HepG2 (cell line): Measurements from ENCODE around the gene SPRYD3. TPM values are rescaled to one million over a fixed set of nuclear protein-coding genes. Genes with fewer than 3 reads are reported as not detected.
A peak's percentile ranks its signal among the peaks of the same experiment; 100 is the strongest.

Experiments used
- DPF2 ChIP-seq: sonication (generic); formaldehyde crosslinking; IDR thresholded peaks from 2 replicates; pipeline ENCODE4 v1.4.0; 2020; ENCODE audit warnings: mild to moderate bottlenecking, low read depth, missing genetic modification reagents, borderline replicate concordance
- GABPA ChIP-seq, 2 experiments: IDR thresholded peaks; 2 replicates each; pipeline ENCODE4 v1.6.1; 2011 to 2016; ENCODE audit warnings: low read depth in 2 of 2, low read length in 1 of 2, missing biosample characterization in 1 of 2, missing genetic modification characterization in 1 of 2
- HIVEP1 ChIP-seq: sonication (generic); formaldehyde crosslinking; IDR thresholded peaks from 2 replicates; pipeline ENCODE4 v1.4.0; 2020; ENCODE audit warnings: mild to moderate bottlenecking, missing genetic modification reagents
- HNF4A ChIP-seq: sonication (generic); formaldehyde crosslinking; IDR thresholded peaks from 2 replicates; pipeline ENCODE4 v1.4.0; 2020; ENCODE audit warnings: missing genetic modification reagents
- HOXA5 ChIP-seq: sonication (generic); formaldehyde crosslinking; IDR thresholded peaks from 2 replicates; pipeline ENCODE4 v1.4.0; 2020; ENCODE audit warnings: missing genetic modification reagents
- MEF2D ChIP-seq: sonication (generic); formaldehyde crosslinking; IDR thresholded peaks from 2 replicates; pipeline ENCODE4 v1.5.1; 2020; ENCODE audit warnings: mild to moderate bottlenecking, missing genetic modification reagents
- RBAK ChIP-seq: sonication (generic); formaldehyde crosslinking; IDR thresholded peaks from 2 replicates; pipeline ENCODE4 v1.5.1; 2020; ENCODE audit warnings: mild to moderate bottlenecking, missing genetic modification reagents
- RCOR2 ChIP-seq: IDR thresholded peaks from 2 replicates; pipeline ENCODE4 v1.6.1; 2016; ENCODE audit warnings: missing biosample characterization, missing genetic modification reagents
- TARDBP ChIP-seq: sonication (generic); formaldehyde crosslinking; IDR thresholded peaks from 2 replicates; pipeline ENCODE4 v1.8.0; 2022; ENCODE audit warnings: mild to moderate bottlenecking, missing genetic modification reagents
- ZNF232 ChIP-seq: sonication (generic); formaldehyde crosslinking; IDR thresholded peaks from 2 replicates; pipeline ENCODE4 v1.4.0; 2020; ENCODE audit warnings: missing genetic modification reagents, borderline replicate concordance
- ZNF331 ChIP-seq: sonication (generic); formaldehyde crosslinking; IDR thresholded peaks from 2 replicates; pipeline ENCODE4 v1.4.0; 2020; ENCODE audit warnings: missing genetic modification reagents
- ZNF547 ChIP-seq: sonication (generic); formaldehyde crosslinking; IDR thresholded peaks from 2 replicates; pipeline ENCODE4 v1.5.1; 2020; ENCODE audit warnings: mild to moderate bottlenecking, missing genetic modification reagents
- ZNF557 ChIP-seq: sonication (generic); formaldehyde crosslinking; IDR thresholded peaks from 2 replicates; pipeline ENCODE4 v1.4.0; 2020; ENCODE audit warnings: missing genetic modification reagents
- ZNF670 ChIP-seq: sonication (generic); formaldehyde crosslinking; IDR thresholded peaks from 2 replicates; pipeline ENCODE4 v1.8.0; 2022; ENCODE audit warnings: mild to moderate bottlenecking, missing genetic modification reagents, borderline replicate concordance
- ZNF839 ChIP-seq: sonication (generic); formaldehyde crosslinking; IDR thresholded peaks from 2 replicates; pipeline ENCODE4 v1.4.0; 2020; ENCODE audit warnings: missing genetic modification reagents, mild to moderate bottlenecking, borderline replicate concordance
- ZSCAN22 ChIP-seq: sonication (generic); formaldehyde crosslinking; IDR thresholded peaks from 2 replicates; pipeline ENCODE4 v1.4.0; 2020; ENCODE audit warnings: mild to moderate bottlenecking, missing genetic modification reagents
- polyA plus RNA-seq, 8 experiments: library from polyadenylated mRNA; depleted of rRNA in 3 of 8; stranded (reverse) in 7 of 8; unstranded in 1 of 8; fragments of >200 nt; fragmentation: Illumina TruSeq in 4 of 8; extraction: Trizol in 4 of 8; gene quantifications; 2 replicates each; pipeline versions ENCODE4 v1.2.1 to v1.2.3, GENCODE V29; 2011 to 2016; ENCODE audit warnings: low read depth in 4 of 8, missing spikeins in 1 of 8, mixed read lengths in 1 of 8; ENCODE audit not compliant: insufficient read depth in 1 of 8
- total RNA-seq, 5 experiments: library from RNA; depleted of rRNA; stranded (reverse); fragments of >200 nt; fragmentation: Illumina TruSeq; extraction: Trizol; gene quantifications; 2 replicates each; pipeline ENCODE4 v1.2.3, GENCODE V29; 2016; ENCODE audit warnings: low read depth in 1 of 5
- TF ChIP-seq, protein P1 (sequence below): sonication (generic); formaldehyde crosslinking; IDR thresholded peaks from 2 replicates; pipeline ENCODE4 v1.4.0; 2020; ENCODE audit warnings: mild to moderate bottlenecking, missing genetic modification reagents
- TF ChIP-seq, protein P2 (sequence below): sonication (generic); formaldehyde crosslinking; IDR thresholded peaks from 2 replicates; pipeline ENCODE4 v1.5.0; 2020; ENCODE audit warnings: missing genetic modification reagents, mild to moderate bottlenecking, borderline replicate concordance
- TF ChIP-seq, protein P3 (sequence below): sonication (generic); formaldehyde crosslinking; IDR thresholded peaks from 2 replicates; pipeline ENCODE4 v1.8.1; 2023; ENCODE audit warnings: mild to moderate bottlenecking, missing genetic modification reagents, borderline replicate concordance
- TF ChIP-seq, protein P4 (sequence below): sonication (generic); formaldehyde crosslinking; IDR thresholded peaks from 2 replicates; pipeline ENCODE4 v1.5.0; 2020; ENCODE audit warnings: mild to moderate bottlenecking, missing genetic modification reagents

The SPRYD3 gene
- total and polyA plus RNA-seq, 2 of the 13 experiments (the other 11 are each of a cell fraction or from before 2014, with no cell fraction given) = 9.0 to 9.2 TPM

DNA sequence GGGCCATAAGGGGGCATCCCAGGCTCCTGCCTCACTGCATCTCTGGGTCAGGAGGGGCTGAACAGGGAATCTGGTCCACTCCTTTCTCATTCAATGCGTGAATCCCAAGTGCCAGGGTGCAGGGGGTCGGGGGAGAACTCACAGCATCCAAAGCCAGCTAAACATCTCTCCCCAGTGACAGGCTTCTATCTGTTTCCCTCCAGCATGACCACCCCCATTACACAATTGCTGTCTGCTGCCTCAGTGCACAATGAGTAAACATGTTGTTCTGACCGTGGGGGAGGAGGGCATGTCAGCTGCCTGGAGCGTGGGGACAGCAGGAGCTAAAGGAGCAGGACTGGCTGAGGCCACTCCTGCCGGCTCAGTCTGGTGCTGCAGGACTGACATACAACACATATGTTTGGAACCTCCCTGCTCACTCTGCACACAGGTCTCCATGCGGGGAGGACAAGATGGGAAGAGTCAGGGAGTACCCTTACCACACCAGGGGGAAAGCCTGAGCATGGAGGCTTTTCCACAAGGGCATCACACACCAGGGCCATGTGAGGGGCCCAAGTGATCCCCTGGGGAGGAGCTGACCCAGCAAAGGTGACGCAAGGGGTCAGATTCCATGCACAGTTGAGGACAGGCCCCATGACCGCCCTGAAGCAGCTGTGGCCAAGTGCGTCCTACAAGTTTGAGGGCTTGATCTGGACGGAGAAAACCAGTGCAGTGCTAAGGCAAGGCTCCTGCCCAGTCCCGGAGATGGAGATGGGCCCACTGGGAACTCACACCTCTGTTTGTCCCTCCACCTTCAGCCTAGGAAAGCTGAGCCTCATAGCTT, 27.9 kb downstream of the SPRYD3 start (continued):
- TF ChIP-seq, protein P1, sequence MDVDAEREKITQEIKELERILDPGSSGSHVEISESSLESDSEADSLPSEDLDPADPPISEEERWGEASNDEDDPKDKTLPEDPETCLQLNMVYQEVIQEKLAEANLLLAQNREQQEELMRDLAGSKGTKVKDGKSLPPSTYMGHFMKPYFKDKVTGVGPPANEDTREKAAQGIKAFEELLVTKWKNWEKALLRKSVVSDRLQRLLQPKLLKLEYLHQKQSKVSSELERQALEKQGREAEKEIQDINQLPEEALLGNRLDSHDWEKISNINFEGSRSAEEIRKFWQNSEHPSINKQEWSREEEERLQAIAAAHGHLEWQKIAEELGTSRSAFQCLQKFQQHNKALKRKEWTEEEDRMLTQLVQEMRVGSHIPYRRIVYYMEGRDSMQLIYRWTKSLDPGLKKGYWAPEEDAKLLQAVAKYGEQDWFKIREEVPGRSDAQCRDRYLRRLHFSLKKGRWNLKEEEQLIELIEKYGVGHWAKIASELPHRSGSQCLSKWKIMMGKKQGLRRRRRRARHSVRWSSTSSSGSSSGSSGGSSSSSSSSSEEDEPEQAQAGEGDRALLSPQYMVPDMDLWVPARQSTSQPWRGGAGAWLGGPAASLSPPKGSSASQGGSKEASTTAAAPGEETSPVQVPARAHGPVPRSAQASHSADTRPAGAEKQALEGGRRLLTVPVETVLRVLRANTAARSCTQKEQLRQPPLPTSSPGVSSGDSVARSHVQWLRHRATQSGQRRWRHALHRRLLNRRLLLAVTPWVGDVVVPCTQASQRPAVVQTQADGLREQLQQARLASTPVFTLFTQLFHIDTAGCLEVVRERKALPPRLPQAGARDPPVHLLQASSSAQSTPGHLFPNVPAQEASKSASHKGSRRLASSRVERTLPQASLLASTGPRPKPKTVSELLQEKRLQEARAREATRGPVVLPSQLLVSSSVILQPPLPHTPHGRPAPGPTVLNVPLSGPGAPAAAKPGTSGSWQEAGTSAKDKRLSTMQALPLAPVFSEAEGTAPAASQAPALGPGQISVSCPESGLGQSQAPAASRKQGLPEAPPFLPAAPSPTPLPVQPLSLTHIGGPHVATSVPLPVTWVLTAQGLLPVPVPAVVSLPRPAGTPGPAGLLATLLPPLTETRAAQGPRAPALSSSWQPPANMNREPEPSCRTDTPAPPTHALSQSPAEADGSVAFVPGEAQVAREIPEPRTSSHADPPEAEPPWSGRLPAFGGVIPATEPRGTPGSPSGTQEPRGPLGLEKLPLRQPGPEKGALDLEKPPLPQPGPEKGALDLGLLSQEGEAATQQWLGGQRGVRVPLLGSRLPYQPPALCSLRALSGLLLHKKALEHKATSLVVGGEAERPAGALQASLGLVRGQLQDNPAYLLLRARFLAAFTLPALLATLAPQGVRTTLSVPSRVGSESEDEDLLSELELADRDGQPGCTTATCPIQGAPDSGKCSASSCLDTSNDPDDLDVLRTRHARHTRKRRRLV (CRISPR knock-in tag) = no peak
- no peak for TF ChIP-seq ZSCAN22 (CRISPR knock-in tag)
- no peak; the same call in 1 of the 2 replicates for TF ChIP-seq ZNF331 (CRISPR knock-in tag)
- TF ChIP-seq HIVEP1 (CRISPR knock-in tag) = peak; percentile 58; the same call in 1 of the 2 replicates
- TF ChIP-seq TARDBP (CRISPR knock-in tag) = peak; percentile 76
- TF ChIP-seq DPF2 = no peak
- TF ChIP-seq, protein P2, sequence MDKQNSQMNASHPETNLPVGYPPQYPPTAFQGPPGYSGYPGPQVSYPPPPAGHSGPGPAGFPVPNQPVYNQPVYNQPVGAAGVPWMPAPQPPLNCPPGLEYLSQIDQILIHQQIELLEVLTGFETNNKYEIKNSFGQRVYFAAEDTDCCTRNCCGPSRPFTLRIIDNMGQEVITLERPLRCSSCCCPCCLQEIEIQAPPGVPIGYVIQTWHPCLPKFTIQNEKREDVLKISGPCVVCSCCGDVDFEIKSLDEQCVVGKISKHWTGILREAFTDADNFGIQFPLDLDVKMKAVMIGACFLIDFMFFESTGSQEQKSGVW = no peak
- peak; percentile 58; the same call in 1 of the 2 replicates for TF ChIP-seq MEF2D (CRISPR knock-in tag)
- peak; percentile 85 for TF ChIP-seq HNF4A (CRISPR knock-in tag)
- no peak for TF ChIP-seq GABPA (IDR thresholded peaks at IDR 0.05; ENCODE audit: low read depth, low read length)
- TF ChIP-seq GABPA (CRISPR knock-in tag; IDR thresholded peaks at IDR 0.05; ENCODE audit: low read depth) = peak; percentile 47
- TF ChIP-seq ZNF547 (CRISPR knock-in tag) = no peak; the same call in 1 of the 2 replicates
- no peak for TF ChIP-seq ZNF232 (CRISPR knock-in tag)
- 0 out of 2 replicates have a peak, but pooled peaks have one; percentile 17 for TF ChIP-seq RBAK
- TF ChIP-seq, protein P3, sequence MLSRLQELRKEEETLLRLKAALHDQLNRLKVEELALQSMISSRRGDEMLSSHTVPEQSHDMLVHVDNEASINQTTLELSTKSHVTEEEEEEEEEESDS = no peak
- TF ChIP-seq, protein P4, sequence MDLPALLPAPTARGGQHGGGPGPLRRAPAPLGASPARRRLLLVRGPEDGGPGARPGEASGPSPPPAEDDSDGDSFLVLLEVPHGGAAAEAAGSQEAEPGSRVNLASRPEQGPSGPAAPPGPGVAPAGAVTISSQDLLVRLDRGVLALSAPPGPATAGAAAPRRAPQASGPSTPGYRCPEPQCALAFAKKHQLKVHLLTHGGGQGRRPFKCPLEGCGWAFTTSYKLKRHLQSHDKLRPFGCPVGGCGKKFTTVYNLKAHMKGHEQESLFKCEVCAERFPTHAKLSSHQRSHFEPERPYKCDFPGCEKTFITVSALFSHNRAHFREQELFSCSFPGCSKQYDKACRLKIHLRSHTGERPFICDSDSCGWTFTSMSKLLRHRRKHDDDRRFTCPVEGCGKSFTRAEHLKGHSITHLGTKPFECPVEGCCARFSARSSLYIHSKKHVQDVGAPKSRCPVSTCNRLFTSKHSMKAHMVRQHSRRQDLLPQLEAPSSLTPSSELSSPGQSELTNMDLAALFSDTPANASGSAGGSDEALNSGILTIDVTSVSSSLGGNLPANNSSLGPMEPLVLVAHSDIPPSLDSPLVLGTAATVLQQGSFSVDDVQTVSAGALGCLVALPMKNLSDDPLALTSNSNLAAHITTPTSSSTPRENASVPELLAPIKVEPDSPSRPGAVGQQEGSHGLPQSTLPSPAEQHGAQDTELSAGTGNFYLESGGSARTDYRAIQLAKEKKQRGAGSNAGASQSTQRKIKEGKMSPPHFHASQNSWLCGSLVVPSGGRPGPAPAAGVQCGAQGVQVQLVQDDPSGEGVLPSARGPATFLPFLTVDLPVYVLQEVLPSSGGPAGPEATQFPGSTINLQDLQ (CRISPR knock-in tag) = peak; percentile 56; the same call in 1 of the 2 replicates
- TF ChIP-seq RCOR2 (CRISPR knock-in tag) = no peak
- no peak; the same call in 1 of the 2 replicates for TF ChIP-seq ZNF670 (CRISPR knock-in tag)
- no peak for TF ChIP-seq ZNF839 (CRISPR knock-in tag)
- no peak for TF ChIP-seq ZNF557 (CRISPR knock-in tag)
- TF ChIP-seq HOXA5 (CRISPR knock-in tag) = no peak; the same call in 1 of the 2 replicates
